ENCODE results near the gene EHMT1. TPM values are rescaled to one million over a fixed set of nuclear protein-coding genes. Genes with fewer than 3 reads are reported as not detected.

Gene EHMT1
- total and polyA plus RNA-seq, 2 of the 8 experiments (the other 6 are each of a cell fraction or from before 2014, with no cell fraction given): 95.7 to 163 TPM

DNA sequence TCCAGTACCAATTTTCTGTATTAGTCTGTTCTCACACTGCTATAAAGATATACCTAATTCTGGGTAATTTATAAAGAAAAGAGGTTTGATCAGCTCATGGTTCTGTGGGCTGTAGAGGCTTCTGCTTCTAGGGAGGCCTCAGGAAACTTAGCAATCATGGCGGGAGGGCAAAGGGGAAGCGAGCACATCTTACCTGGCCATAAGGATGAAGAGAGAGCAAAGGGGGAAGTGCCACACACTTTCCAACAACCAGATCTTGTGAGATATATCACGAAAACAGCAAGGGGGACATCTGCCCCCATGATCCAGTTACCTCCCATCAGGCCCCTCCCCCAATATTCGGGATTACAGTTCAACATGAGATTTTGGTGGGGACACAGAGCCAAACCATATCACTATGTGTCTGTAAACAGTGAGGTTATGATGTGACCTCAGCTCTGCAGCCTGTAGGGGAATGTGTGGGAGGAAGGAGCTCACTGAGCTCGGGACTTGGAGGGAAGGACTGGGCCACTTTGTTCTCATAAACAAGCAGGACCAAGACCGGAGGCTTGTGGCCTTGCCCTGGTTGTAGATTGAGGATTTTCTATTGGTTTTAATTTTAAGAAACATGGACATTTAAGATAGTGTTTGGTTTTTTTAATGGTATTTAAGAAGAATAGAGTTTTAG, 85.2 kb downstream of the EHMT1 start (continued):
- TF ChIP-seq, protein P1, sequence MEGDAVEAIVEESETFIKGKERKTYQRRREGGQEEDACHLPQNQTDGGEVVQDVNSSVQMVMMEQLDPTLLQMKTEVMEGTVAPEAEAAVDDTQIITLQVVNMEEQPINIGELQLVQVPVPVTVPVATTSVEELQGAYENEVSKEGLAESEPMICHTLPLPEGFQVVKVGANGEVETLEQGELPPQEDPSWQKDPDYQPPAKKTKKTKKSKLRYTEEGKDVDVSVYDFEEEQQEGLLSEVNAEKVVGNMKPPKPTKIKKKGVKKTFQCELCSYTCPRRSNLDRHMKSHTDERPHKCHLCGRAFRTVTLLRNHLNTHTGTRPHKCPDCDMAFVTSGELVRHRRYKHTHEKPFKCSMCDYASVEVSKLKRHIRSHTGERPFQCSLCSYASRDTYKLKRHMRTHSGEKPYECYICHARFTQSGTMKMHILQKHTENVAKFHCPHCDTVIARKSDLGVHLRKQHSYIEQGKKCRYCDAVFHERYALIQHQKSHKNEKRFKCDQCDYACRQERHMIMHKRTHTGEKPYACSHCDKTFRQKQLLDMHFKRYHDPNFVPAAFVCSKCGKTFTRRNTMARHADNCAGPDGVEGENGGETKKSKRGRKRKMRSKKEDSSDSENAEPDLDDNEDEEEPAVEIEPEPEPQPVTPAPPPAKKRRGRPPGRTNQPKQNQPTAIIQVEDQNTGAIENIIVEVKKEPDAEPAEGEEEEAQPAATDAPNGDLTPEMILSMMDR (IDR thresholded peaks at IDR 0.05; ENCODE audit: control extremely low read depth in 1 of 3, insufficient read depth in 1 of 3, low read depth in 1 of 3, low read length in 3 of 3): no peak
- no peak for TF ChIP-seq KDM5A (IDR thresholded peaks at IDR 0.05; ENCODE audit: low read length)

Measured in H1 (cell line).